Panc1 (cell line): ENCODE results near the gene RIMBP3B.
"Not testable (repeated sequence)": the region's sequence is repeated elsewhere in the genome, so short reads cannot be mapped to it uniquely, and the experiment has no call there.

Experiments
- SIN3A ChIP-seq: IDR thresholded peaks from 2 replicates; pipeline ENCODE4 v1.6.1; 2012; ENCODE audit warnings: low read depth, mild to moderate bottlenecking, low read length, moderate library complexity, borderline replicate concordance; ENCODE audit not compliant: insufficient read depth
- TF ChIP-seq, protein P1 (sequence below): fragments of 450-650 bp; IDR thresholded peaks from 2 replicates; pipeline ENCODE4 v1.5.1; 2017; ENCODE audit warnings: mild to moderate bottlenecking

DNA sequence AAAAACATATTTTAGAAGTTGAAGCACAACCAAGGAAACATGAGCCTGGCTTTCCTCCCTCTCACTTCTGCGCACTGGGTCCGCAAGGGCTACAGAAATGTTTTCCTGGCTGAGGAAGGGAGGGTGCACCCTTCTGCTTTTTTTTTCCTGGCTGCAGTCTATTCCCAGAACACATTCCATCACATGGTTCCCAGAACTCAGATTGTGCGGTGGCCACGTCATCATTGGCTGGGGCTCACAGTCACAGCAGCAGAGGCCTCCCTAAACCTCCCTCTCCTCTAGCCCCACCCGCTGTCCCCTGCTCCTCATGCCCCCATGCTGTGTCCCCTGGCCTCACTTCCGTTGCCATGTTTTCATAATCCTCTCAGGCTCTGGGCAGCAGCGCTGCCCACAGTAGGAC is 5.9 kb downstream of the RIMBP3B start:
- TF ChIP-seq, protein P1, sequence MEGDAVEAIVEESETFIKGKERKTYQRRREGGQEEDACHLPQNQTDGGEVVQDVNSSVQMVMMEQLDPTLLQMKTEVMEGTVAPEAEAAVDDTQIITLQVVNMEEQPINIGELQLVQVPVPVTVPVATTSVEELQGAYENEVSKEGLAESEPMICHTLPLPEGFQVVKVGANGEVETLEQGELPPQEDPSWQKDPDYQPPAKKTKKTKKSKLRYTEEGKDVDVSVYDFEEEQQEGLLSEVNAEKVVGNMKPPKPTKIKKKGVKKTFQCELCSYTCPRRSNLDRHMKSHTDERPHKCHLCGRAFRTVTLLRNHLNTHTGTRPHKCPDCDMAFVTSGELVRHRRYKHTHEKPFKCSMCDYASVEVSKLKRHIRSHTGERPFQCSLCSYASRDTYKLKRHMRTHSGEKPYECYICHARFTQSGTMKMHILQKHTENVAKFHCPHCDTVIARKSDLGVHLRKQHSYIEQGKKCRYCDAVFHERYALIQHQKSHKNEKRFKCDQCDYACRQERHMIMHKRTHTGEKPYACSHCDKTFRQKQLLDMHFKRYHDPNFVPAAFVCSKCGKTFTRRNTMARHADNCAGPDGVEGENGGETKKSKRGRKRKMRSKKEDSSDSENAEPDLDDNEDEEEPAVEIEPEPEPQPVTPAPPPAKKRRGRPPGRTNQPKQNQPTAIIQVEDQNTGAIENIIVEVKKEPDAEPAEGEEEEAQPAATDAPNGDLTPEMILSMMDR: not testable (repeated sequence)
- TF ChIP-seq SIN3A: not testable (repeated sequence)
